Cortex of kidney (tissue), 1 donor: ENCODE data around the gene HIVEP2.

ENCODE experiments used
- DNase-seq: peaks from one replicate; lab custom pipeline; 2025; lab: John Stamatoyannopoulos, UW

Gene HIVEP2

GRCh38 chr6:142925575-142926110 lies 19.3 kb downstream of the HIVEP2 start:
- DNase-seq, result no peak

DNA sequence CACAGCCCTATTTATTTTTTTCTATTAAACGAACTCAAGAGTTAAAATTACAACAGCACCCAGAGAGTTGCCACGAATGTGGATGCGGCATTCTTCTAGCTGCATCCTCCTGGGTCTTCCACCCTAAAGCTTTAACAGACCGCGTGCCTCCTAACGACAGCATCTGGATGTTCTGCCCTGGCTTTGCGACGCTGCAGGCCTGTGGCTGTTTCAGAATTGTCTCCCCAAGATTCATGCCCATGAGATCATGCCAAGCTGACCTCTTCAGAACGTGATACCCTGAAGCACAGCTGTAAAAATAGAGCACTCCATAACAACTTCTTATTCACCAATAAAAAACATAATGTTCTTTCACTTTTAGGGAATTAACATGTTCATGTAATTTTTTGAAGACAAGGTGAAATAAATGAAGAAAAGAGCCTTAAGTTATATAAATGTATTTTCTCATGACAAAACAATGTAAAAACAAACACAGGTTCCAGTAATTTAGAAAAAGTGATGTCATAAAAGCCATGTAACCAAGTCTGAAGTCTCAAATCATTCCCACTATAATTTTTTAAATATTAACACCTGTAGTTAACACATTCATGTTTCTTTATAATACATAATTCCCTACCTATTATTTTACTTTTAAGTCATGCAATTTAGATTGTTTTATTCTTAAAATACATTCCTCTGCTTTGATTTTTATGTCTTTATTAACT lies 26.5 kb downstream of the HIVEP2 start:
- no peak for DNase-seq

- DNase-seq, result no peak
Measured at GRCh38 chr6:142916881-142917280, 28.1 kb downstream of the HIVEP2 start.

- DNase-seq, result no peak
Measured at GRCh38 chr6:142914937-142915697, 29.9 kb downstream of the HIVEP2 start.

DNA sequence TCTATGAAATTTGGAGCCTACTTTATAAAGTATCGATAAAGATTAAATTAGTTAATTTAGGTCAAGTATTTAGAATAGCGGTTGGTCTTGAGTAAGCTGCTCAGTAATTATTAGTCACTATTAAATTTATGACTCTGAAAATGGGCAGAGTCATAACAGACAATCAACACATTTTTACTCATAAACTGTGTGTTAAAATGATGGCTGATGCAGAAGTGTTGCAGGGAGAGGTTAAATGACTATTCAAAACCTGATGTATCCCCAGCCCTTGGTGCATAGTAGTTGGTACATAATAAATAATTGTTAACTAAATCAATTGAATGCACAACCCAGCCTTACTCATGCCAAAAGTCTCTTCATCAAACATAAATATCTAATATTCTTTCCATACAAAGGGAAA lies 30.6 kb downstream of the HIVEP2 start:
- DNase-seq, result no peak

DNA sequence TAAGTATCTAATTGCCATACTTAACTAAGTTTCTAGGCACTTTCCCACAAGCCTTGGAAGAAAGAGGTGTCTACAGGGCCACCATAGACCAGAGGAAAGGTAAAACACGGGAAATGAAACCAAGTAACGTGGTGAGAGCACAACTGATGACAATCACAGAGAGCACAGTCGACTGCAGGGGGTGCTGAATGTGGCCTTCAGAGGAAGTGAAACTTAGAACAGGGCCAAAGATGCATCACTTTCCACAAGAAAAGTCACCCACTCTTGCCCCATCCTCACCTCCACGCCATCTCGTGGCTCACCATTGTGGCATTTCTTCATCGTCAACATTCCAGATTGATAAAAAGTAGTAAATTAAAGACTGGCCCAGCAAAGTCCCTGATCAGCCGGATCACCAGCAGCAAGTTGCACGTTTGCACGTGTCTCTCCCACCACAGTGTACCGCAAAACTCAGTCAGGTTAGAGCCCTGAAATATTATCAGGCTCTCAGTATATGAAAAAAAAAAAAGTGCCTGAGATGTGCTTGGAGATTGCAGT lies 31.4 kb downstream of the HIVEP2 start:
- no peak for DNase-seq

DNA sequence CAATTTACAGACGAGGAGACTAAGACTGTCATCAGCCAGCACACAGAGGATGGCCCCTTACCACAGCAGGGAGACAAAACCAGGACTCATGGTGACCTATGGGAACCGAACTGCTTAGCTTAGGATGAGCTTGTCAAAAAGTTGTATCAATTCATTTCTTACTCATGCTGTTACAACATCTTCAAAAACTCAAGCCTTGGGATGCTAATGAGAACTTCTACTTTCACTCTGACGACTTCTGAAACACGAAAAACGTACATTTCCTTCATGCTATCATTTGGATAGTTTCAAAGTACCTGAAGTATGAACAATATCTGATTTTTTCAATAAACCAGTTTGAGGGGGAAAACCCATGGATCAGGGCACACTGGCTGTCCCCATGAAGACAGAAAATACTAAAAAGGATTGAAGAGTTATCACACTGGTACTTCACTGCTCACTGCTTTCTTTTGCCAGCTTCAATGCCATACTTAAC lies 31.9 kb downstream of the HIVEP2 start:
- DNase-seq, result no peak

- no peak for DNase-seq
Measured at GRCh38 chr6:142912125-142912524, 32.9 kb downstream of the HIVEP2 start.

- DNase-seq, result no peak
Measured at GRCh38 chr6:142911430-142911829, 33.5 kb downstream of the HIVEP2 start.

- DNase-seq, result no peak
Measured at GRCh38 chr6:142909686-142910085, 35.3 kb downstream of the HIVEP2 start.

DNA sequence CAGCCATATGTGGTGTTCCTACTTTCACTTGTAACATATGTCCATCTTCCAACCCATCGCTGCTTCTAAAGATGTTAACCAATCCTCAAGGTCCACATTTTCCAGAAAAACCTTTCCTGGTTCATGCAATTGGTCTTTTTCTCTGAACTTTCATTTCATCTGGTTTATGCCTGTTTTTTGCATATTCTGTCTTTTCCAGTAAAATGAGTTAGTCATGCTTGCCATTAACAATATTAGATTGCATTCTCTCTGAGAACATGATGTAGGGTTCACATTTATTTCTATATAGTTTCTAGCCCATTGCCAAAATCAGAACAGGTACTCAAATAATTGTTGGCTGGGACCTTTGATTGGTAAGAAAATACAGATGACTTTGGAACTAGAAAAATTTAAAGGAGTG lies 36.7 kb downstream of the HIVEP2 start:
- DNase-seq, result no peak

DNA sequence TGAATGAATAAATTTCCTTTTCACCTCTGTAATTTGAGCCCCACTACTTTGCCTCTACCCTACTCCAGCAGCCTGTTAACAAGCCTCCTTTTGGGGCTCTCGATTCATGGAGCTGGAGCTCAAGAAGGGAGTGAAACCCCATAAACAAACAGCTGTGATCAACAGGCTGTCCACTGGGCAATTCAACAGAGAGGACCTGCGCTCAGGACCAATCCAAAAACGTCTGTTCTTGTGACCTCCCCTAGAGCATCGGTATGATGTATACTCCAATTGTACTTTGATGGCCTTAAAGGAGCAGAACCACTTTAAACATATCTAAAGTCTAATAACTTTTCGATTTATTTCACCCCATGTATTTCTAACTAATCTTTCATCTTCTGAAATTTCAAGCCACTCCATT lies 37.4 kb downstream of the HIVEP2 start:
- DNase-seq, result no peak

DNA sequence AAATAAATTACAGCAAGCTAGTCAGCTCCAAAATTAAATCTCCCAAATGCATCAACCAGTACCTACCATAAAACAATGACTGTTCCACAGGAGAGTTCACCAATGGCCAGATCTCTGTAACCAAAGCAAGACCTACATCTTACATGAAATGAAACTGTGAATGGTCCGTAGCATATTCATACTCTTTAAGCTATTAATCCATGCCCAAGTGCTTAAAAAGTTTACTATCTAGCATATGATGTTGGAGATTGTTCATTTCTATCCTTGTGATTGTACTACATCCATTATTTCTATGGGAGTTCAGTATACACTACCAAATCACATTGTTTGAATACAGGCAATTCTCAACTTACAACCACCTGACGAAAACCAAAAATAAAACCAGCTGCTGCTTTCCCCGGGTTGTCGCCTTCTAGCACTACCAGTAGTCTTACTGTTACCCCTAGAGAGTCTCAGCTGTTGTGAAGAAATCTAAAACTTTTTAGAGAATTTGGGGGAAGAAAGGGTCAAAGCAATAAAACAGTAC lies 38.0 kb downstream of the HIVEP2 start:
- DNase-seq, result no peak

DNA sequence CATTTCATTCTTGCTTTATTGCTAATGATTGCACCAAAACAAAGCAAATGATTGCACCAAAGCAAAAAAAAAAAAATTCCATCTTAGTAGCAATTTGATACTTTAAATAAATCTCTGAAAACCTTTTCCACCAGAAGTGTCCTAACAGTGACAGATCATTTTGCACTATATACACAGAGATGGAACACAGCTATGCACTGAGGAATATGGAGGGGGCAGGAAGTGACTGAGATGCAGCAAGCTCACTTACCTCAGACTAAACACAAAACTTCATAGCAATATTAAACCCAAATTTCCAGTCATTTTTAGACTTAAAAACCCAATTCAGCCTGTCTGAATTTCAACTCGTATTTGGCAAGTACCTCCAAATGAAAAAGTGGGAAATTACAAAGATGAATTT lies 41.2 kb downstream of the HIVEP2 start:
- DNase-seq, result no peak

DNA sequence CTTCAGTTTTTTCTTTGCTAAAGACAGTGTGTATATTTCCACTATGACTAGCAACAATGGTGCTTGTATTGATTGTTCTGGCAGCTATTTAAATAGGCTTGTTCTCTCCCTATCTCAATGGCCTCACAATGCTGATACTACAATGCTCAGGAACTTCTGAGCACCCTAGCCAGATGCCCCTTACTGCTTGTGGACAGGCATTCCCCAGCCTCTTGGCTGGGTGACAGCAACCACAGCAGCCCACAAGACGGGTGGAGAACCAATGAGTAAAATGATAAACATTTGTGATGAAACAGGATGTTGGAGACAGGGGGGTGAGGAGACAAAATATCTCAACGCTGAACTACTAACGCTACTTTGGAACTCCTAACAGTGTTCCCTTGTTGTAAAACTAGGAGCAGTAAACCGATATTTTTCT lies 42.3 kb downstream of the HIVEP2 start:
- no peak for DNase-seq

DNA sequence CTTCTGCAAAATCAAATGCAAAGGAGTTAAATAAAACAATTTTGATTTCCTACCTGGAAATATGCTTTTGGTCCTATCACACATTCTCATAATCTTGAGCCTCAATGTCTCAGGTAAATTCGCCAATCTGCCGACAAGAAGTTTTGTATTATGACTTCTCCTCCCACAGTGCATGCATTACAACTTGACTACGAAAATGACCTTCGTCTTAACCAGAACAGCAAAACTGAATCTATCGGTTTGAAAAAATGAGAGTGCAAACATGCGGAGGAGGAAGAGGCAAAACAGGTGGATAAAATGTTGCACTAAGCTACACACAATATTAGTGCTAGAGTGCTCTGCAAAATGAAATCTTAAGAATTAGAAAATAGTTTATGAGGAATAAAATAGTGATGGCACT lies 43.4 kb downstream of the HIVEP2 start:
- DNase-seq, result no peak

GRCh38 chr6:142900227-142900971 lies 44.6 kb downstream of the HIVEP2 start:
- no peak for DNase-seq

GRCh38 chr6:142898927-142899895 lies 45.8 kb downstream of the HIVEP2 start:
- no peak for DNase-seq

DNA sequence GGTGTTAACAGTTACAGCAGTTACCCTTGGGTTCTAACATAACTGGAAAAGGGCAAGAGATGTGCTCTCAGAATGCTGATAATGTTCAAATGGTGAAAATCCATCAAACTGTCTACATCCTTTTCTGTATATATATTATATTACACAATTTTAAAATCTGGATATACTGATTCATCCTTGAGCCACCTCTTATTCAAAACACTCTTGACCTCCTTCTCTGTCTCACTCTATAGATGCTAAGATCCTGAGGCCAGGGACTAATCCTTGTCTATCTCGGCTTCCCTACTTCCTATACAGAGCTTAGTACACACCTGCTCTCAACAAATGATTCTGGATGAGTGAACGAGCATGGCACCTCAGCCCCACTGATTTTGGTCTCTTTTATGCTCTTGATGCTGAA lies 47.3 kb downstream of the HIVEP2 start:
- no peak for DNase-seq

DNA sequence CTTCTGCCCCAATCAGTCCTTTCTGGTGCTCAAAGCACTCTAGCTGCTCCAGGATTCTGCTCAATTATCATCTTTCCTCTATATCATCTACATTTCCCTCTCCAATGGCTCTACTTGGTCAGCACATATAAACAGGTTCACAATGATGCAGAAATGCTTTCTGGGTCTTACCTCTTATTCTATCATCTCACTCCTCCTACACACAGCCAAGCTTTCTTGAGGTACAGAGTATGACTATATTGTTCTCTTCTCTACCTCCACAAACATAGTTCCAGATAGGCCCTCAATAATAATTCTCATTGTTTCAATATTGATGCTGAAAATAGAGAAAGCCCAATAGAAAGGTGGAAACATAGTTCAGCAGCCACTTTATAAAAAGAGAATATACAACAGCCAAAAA lies 48.2 kb downstream of the HIVEP2 start:
- no peak for DNase-seq

GRCh38 chr6:142893088-142893487 lies 51.9 kb downstream of the HIVEP2 start:
- no peak for DNase-seq
